ENCODE results near the gene PAQR6. TPM values are rescaled to one million over a fixed set of nuclear protein-coding genes. Genes with fewer than 3 reads are reported as not detected.
A peak's percentile ranks its signal among the peaks of the same experiment; 100 is the strongest.

The PAQR6 gene
- total and polyA plus RNA-seq, 5 donors: 0.68 to 1.5 (median 1.1) TPM

- H3K27ac ChIP-seq (ENCODE audit: low read length): no peak overlapping the region
- peak overlapping the region; percentile 74 for H3K4me3 ChIP-seq (ENCODE audit: low read length)
- peaks cover 16% of the 10 kb centered on the region for H3K4me1 ChIP-seq (ENCODE audit: control insufficient read depth, insufficient read depth, low read length)
- no peaks in the 10 kb centered on the region for H3K27me3 ChIP-seq (ENCODE audit: control insufficient read depth, insufficient read depth)
- no peak for ATAC-seq
- intact Hi-C loops (cut with DNase I): no loop called here
- DNase-seq: no peak
- no peaks in the 10 kb centered on the region for H3K9me3 ChIP-seq (ENCODE audit: control insufficient read depth, low read length)
- WGBS: 87% methylated on average over 1 of the region's 1 CpG
These were observed 35.7 kb upstream of the PAQR6 start for GRCh38 chr1:156283521-156283920.

- ATAC-seq (peak; percentile 94 to 95), DNase-seq (peak; percentile 98)
- intact Hi-C loops (cut with DNase I): no loop called here
- Histone ChIP-seq H3K4me3 (ENCODE audit: low read length) (peak within 1 kb of the TSS; percentile 74), H3K27me3 (ENCODE audit: control insufficient read depth, insufficient read depth) (no peaks in the 10 kb centered on the region), H3K27ac (ENCODE audit: low read length) (peak within 1 kb of the TSS; percentile 91), H3K9me3 (ENCODE audit: control insufficient read depth, low read length) (no peaks in the 10 kb centered on the region), H3K4me1 (ENCODE audit: control insufficient read depth, insufficient read depth, low read length) (peaks cover 16% of the 10 kb centered on the region)
- WGBS: under 1% methylated on average over 50 of the region's 50 CpGs
These were observed 34.8 kb upstream of the PAQR6 start, which contains the start of gene SMG5 for GRCh38 chr1:156282479-156283222. SMG5 (minus strand) TSS chr1:156282825; CDS start chr1:156282680, 145 bp downstream.

- intact Hi-C loops (cut with DNase I): no loop called here
- peak overlapping the region; percentile 91 for H3K27ac ChIP-seq (ENCODE audit: low read length)
- peaks cover 16% of the 10 kb centered on the region for H3K4me1 ChIP-seq (ENCODE audit: control insufficient read depth, insufficient read depth, low read length)
- DNase-seq (no peak), ATAC-seq (peak in 1 of 2 donors; percentile 1)
- no peaks in the 10 kb centered on the region for H3K9me3 ChIP-seq (ENCODE audit: control insufficient read depth, low read length)
- no peaks in the 10 kb centered on the region for H3K27me3 ChIP-seq (ENCODE audit: control insufficient read depth, insufficient read depth)
- WGBS: 5% methylated on average over 22 of the region's 22 CpGs
- peak overlapping the region; percentile 74 for H3K4me3 ChIP-seq (ENCODE audit: low read length)
These were observed 34.0 kb upstream of the PAQR6 start for GRCh38 chr1:156281693-156282478.

GRCh38 chr1:156281281-156281680, 33.4 kb upstream of the PAQR6 start:
- intact Hi-C loops (cut with DNase I): no loop called here
- peak overlapping the region; percentile 91 for H3K27ac ChIP-seq (ENCODE audit: low read length)
- peak overlapping the region; percentile 74 for H3K4me3 ChIP-seq (ENCODE audit: low read length)
- ATAC-seq (peak; percentile 70 to 74), DNase-seq (peak; percentile 65 to 83 (median 78))
- H3K4me1 ChIP-seq (ENCODE audit: control insufficient read depth, insufficient read depth, low read length): peaks cover 16% of the 10 kb centered on the region
- H3K9me3 ChIP-seq (ENCODE audit: control insufficient read depth, low read length): no peaks in the 10 kb centered on the region
- H3K27me3 ChIP-seq (ENCODE audit: control insufficient read depth, insufficient read depth): no peaks in the 10 kb centered on the region
- 13% methylated on average over 8 of the region's 8 CpGs for WGBS

- H3K27ac ChIP-seq (ENCODE audit: low read length): no peak overlapping the region
- ATAC-seq (no peak), DNase-seq (no peak)
- no peaks in the 10 kb centered on the region for H3K9me3 ChIP-seq (ENCODE audit: control insufficient read depth, low read length)
- 87% methylated on average over 3 of the region's 3 CpGs for WGBS
- H3K27me3 ChIP-seq (ENCODE audit: control insufficient read depth, insufficient read depth): no peaks in the 10 kb centered on the region
- H3K4me1 ChIP-seq (ENCODE audit: control insufficient read depth, insufficient read depth, low read length): peaks cover 16% of the 10 kb centered on the region
- H3K4me3 ChIP-seq (ENCODE audit: low read length): no peak overlapping the region
- intact Hi-C loops (cut with DNase I): no loop called here
These were observed 32.0 kb upstream of the PAQR6 start for GRCh38 chr1:156279837-156280236.

GRCh38 chr1:156276966-156277381, 29.1 kb upstream of the PAQR6 start:
- H3K27me3 ChIP-seq (ENCODE audit: control insufficient read depth, insufficient read depth): no peaks in the 10 kb centered on the region
- ATAC-seq: no peak
- no peak overlapping the region for H3K4me3 ChIP-seq (ENCODE audit: low read length)
- no peak overlapping the region for H3K27ac ChIP-seq (ENCODE audit: low read length)
- DNase-seq: no peak
- peaks cover 11% of the 10 kb centered on the region for H3K4me1 ChIP-seq (ENCODE audit: control insufficient read depth, insufficient read depth, low read length)
- intact Hi-C loops (cut with DNase I): no loop called here
- 63% methylated on average over 6 of the region's 6 CpGs for WGBS
- H3K9me3 ChIP-seq (ENCODE audit: control insufficient read depth, low read length): no peaks in the 10 kb centered on the region

GRCh38 chr1:156276532-156276931, 28.7 kb upstream of the PAQR6 start:
- Histone ChIP-seq H3K27me3 (ENCODE audit: control insufficient read depth, insufficient read depth) (no peaks in the 10 kb centered on the region), H3K27ac (ENCODE audit: low read length) (no peak overlapping the region), H3K4me3 (ENCODE audit: low read length) (no peak overlapping the region), H3K9me3 (ENCODE audit: control insufficient read depth, low read length) (no peaks in the 10 kb centered on the region), H3K4me1 (ENCODE audit: control insufficient read depth, insufficient read depth, low read length) (peaks cover 9% of the 10 kb centered on the region)
- no peak for DNase-seq
- intact Hi-C loops (cut with DNase I): no loop called here
- ATAC-seq: no peak

- no peaks in the 10 kb centered on the region for H3K27me3 ChIP-seq (ENCODE audit: control insufficient read depth, insufficient read depth)
- H3K4me3 ChIP-seq (ENCODE audit: low read length): no peak overlapping the region
- intact Hi-C loops (cut with DNase I): no loop called here
- no peaks in the 10 kb centered on the region for H3K9me3 ChIP-seq (ENCODE audit: control insufficient read depth, low read length)
- WGBS: 96% methylated on average over 3 of the region's 3 CpGs
- DNase-seq: no peak
- H3K4me1 ChIP-seq (ENCODE audit: control insufficient read depth, insufficient read depth, low read length): no peaks in the 10 kb centered on the region
- no peak for ATAC-seq
- no peak overlapping the region for H3K27ac ChIP-seq (ENCODE audit: low read length)
These were observed 22.5 kb upstream of the PAQR6 start for GRCh38 chr1:156270314-156270713.

- no peaks in the 10 kb centered on the region for H3K27me3 ChIP-seq (ENCODE audit: control insufficient read depth, insufficient read depth)
- H3K9me3 ChIP-seq (ENCODE audit: control insufficient read depth, low read length): no peaks in the 10 kb centered on the region
- WGBS: 63% methylated on average over 4 of the region's 4 CpGs
- intact Hi-C loops (cut with DNase I): no loop called here
- no peak overlapping the region for H3K4me3 ChIP-seq (ENCODE audit: low read length)
- ATAC-seq (no peak), DNase-seq (no peak)
- H3K27ac ChIP-seq (ENCODE audit: low read length): no peak overlapping the region
- H3K4me1 ChIP-seq (ENCODE audit: control insufficient read depth, insufficient read depth, low read length): no peaks in the 10 kb centered on the region
These were observed 20.5 kb upstream of the PAQR6 start for GRCh38 chr1:156268336-156268735.

GRCh38 chr1:156266051-156266450, 18.2 kb upstream of the PAQR6 start:
- Histone ChIP-seq H3K4me1 (ENCODE audit: control insufficient read depth, insufficient read depth, low read length) (no peaks in the 10 kb centered on the region), H3K27me3 (ENCODE audit: control insufficient read depth, insufficient read depth) (no peaks in the 10 kb centered on the region), H3K27ac (ENCODE audit: low read length) (no peak overlapping the region), H3K4me3 (ENCODE audit: low read length) (no peak overlapping the region), H3K9me3 (ENCODE audit: control insufficient read depth, low read length) (no peaks in the 10 kb centered on the region)
- DNase-seq: no peak
- no peak for ATAC-seq
- intact Hi-C loops (cut with DNase I): no loop called here
- WGBS: 76% methylated on average over 13 of the region's 13 CpGs

GRCh38 chr1:156263288-156263655, 15.4 kb upstream of the PAQR6 start:
- intact Hi-C loops (cut with DNase I): no loop called here
- Histone ChIP-seq H3K4me3 (ENCODE audit: low read length) (no peak overlapping the region), H3K9me3 (ENCODE audit: control insufficient read depth, low read length) (no peaks in the 10 kb centered on the region), H3K27me3 (ENCODE audit: control insufficient read depth, insufficient read depth) (no peaks in the 10 kb centered on the region), H3K4me1 (ENCODE audit: control insufficient read depth, insufficient read depth, low read length) (no peaks in the 10 kb centered on the region), H3K27ac (ENCODE audit: low read length) (no peak overlapping the region)
- 82% methylated on average over 9 of the region's 9 CpGs for WGBS
- ATAC-seq: no peak
- no peak for DNase-seq

Data from right cardiac atrium (tissue), 5 donors.